ENCODE data around the gene ARF6.

ARF6 gene

DNA sequence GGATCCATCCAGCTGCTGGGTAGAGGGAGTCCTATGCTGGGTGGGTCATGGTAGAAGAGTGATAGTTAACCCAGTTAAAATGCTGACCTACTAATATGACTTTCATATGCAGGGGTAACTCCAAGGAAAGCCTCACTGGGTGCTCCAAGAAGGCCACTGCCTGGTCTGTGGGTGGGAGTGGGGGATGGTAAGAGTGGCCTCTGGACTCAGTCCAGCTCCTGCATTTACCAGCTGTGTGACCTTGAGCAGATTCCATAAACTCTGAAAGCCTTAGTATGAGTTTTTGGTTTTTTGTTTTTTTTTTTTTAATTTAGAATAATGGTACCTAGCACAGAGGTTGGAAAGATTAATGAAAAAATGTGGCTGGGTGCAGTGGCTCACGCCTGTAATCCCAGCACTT, 51.6 kb downstream of the ARF6 start:
- peaks cover 53% of the 10 kb centered on the region for H3K4me1 Mint-ChIP-seq
- no peak overlapping the region for H3K27ac Mint-ChIP-seq
- H3K9me3 Mint-ChIP-seq = no peaks in the 10 kb centered on the region
- no peak for TF ChIP-seq CTCF (IDR thresholded peaks at IDR 0.05; ENCODE audit: unreplicated experiment in 3 of 3)
- H3K27me3 Mint-ChIP-seq (ENCODE audit: low read depth) = peaks cover 4% of the 10 kb centered on the region
- H3K36me3 Mint-ChIP-seq (ENCODE audit: low read depth) = no peaks in the 10 kb centered on the region
- H3K4me3 Mint-ChIP-seq = no peak overlapping the region

GRCh38 chr14:49945448-49946319, 52.8 kb downstream of the ARF6 start:
- Mint-ChIP-seq H3K27me3 (ENCODE audit: low read depth) (peaks cover 4% of the 10 kb centered on the region), H3K27ac (peak overlapping the region in 2 of 3 experiments; percentile 45 to 80), H3K9me3 (no peaks in the 10 kb centered on the region), H3K4me1 (peaks cover 46% of the 10 kb centered on the region), H3K4me3 (no peak overlapping the region), H3K36me3 (ENCODE audit: low read depth) (no peaks in the 10 kb centered on the region)
- no peak for TF ChIP-seq CTCF (IDR thresholded peaks at IDR 0.05; ENCODE audit: unreplicated experiment in 3 of 3)
